Left ventricle myocardium inferior (tissue), 1 donor: ENCODE measurements around the gene LCN1. TPM values are rescaled to one million over a fixed set of nuclear protein-coding genes. Genes with fewer than 3 reads are reported as not detected.

Experiments
- DNase-seq: peaks from one replicate; pipeline ENCODE4 v3.0.0-alpha.2; 2020
- H3K27ac ChIP-seq: fragments of 200-600 bp; replicated peaks from 2 replicates; pipeline ENCODE4 v1.8.0; 2021
- H3K27me3 ChIP-seq: fragments of 200-600 bp; 2 replicates; pipeline ENCODE4 v1.8.0; 2021; ENCODE audit warnings: low read depth
- H3K36me3 ChIP-seq: fragments of 200-600 bp; 2 replicates; pipeline ENCODE4 v1.8.0; 2021
- H3K4me1 ChIP-seq: fragments of 200-600 bp; 2 replicates; pipeline ENCODE4 v1.8.0; 2021
- H3K4me3 ChIP-seq: fragments of 200-600 bp; 2 replicates; pipeline ENCODE4 v1.8.0; 2021; ENCODE audit warnings: mild to moderate bottlenecking, moderate library complexity
- H3K9me3 ChIP-seq: fragments of 200-600 bp; replicated peaks from 2 replicates; pipeline ENCODE4 v1.8.0; 2021
- CTCF ChIP-seq: fragments of 200-600 bp; IDR thresholded peaks from 2 replicates; pipeline ENCODE4 v1.8.0; 2021; ENCODE audit warnings: antibody characterized with exemption, mild to moderate bottlenecking, borderline replicate concordance
- intact Hi-C: fragments of 100-400 bp; cut with micrococcal nuclease; formaldehyde crosslinking; loops from one replicate; pipeline ENCODE4 v1.11.0; 2022
- total RNA-seq: library from RNA; stranded (reverse); fragmentation: NEBNext Ultra II Directional; extraction: Animal tissue kit (Norgen Biotek cat#: 25700); gene quantifications from one replicate; pipeline ENCODE4 v1.2.1, GENCODE V29; 2021
- donor health status: DM: no; HTN: yes; CAD: no; lungs with severe emphysema.

LCN1 gene
- total RNA-seq, 1 donor from 2014 or later = not detected

- no peak for DNase-seq
- no peak for TF ChIP-seq CTCF
- Histone ChIP-seq H3K9me3 (no peaks in the 10 kb centered on the region), H3K27me3 (peaks cover 63% of the 10 kb centered on the region), H3K27ac (no peak overlapping the region), H3K36me3 (no peaks in the 10 kb centered on the region), H3K4me1 (no peaks in the 10 kb centered on the region), H3K4me3 (no peak overlapping the region)
- intact Hi-C loops = no loop called here
Observed at GRCh38 chr9:135522137-135522877, 1.1 kb downstream of the LCN1 start.

GRCh38 chr9:135522931-135523330 is 1.7 kb downstream of the LCN1 start:
- no peak overlapping the region for H3K4me3 ChIP-seq
- H3K4me1 ChIP-seq = no peaks in the 10 kb centered on the region
- peaks cover 67% of the 10 kb centered on the region for H3K27me3 ChIP-seq
- no peak for TF ChIP-seq CTCF
- H3K27ac ChIP-seq = no peak overlapping the region
- no peaks in the 10 kb centered on the region for H3K9me3 ChIP-seq
- DNase-seq = no peak
- no peaks in the 10 kb centered on the region for H3K36me3 ChIP-seq
- intact Hi-C loops = no loop called here

- Histone ChIP-seq H3K36me3 (no peaks in the 10 kb centered on the region), H3K9me3 (no peaks in the 10 kb centered on the region), H3K27me3 (peaks cover 71% of the 10 kb centered on the region), H3K4me1 (no peaks in the 10 kb centered on the region), H3K27ac (no peak overlapping the region), H3K4me3 (no peak overlapping the region)
- no peak for DNase-seq
- intact Hi-C loops = no loop called here
- no peak for TF ChIP-seq CTCF
Observed at GRCh38 chr9:135523521-135524129, 2.4 kb downstream of the LCN1 start.

- Histone ChIP-seq H3K4me3 (no peak overlapping the region), H3K27ac (no peak overlapping the region), H3K4me1 (no peaks in the 10 kb centered on the region), H3K36me3 (no peaks in the 10 kb centered on the region), H3K27me3 (peaks cover 73% of the 10 kb centered on the region), H3K9me3 (no peaks in the 10 kb centered on the region)
- DNase-seq = no peak
- intact Hi-C loops = no loop called here
- TF ChIP-seq CTCF = no peak
Observed at GRCh38 chr9:135524130-135524861, 3.1 kb downstream of the LCN1 start.

- no peak overlapping the region for H3K27ac ChIP-seq
- no peaks in the 10 kb centered on the region for H3K36me3 ChIP-seq
- no peak for TF ChIP-seq CTCF
- H3K9me3 ChIP-seq = no peaks in the 10 kb centered on the region
- H3K4me1 ChIP-seq = no peaks in the 10 kb centered on the region
- H3K27me3 ChIP-seq = peaks cover 77% of the 10 kb centered on the region
- no peak overlapping the region for H3K4me3 ChIP-seq
- intact Hi-C loops = no loop called here
- DNase-seq = no peak
Observed at GRCh38 chr9:135525241-135526088, 4.2 kb downstream of the LCN1 start.
